NOMO-1 treated with DMSO at 0.1 percent for 48 hours (cell line): Measurements from ENCODE around the gene NUDT1.
"Not testable (repeated sequence)": the region's sequence is repeated elsewhere in the genome, so short reads cannot be mapped to it uniquely, and the experiment has no call there.

Experiments
- DNase-seq: peaks from one replicate; lab custom pipeline; 2025; ENCODE audit not compliant: unreplicated experiment; lab: John Stamatoyannopoulos, UW

The NUDT1 gene

DNA sequence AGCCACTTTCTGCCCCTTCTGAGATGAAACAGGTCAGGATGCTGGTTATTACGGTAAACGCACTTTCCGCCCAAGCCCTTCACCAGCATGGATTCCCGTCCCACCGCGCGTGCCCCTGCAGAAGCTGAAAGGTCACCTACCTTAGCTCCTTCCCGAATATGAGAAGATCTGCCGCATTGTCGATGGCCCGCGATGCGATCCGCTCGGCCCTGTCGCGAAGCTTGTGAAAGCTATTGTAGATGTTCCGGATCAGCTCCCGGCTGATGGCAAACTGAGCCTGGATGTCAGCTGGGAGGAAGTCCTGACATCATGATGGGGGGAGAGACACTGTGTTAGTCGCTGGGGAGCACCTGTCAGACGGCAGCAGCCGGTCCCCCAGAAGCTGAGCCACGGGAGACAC is 22.1 kb downstream of the NUDT1 start:
- DNase-seq: no peak

DNA sequence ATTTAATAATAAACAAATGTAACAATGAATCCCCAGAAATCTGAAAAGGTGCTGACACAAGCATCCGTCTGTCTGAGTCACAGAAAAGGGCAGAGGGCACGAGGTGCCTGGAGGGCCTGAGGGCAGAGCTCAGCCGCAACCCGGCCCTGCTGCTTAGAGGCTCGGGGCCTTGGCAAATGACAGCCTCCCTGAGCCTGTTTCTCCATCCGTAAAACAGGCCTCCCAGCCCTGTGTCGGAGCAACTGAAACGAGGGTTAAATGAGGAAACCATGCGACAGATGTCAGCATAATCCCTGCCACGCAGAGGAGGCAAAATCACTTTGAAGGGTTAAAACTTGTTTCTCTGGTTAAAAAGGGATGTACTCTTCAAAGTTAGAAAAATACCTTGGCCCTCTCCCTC is 24.9 kb downstream of the NUDT1 start:
- no peak for DNase-seq

DNA sequence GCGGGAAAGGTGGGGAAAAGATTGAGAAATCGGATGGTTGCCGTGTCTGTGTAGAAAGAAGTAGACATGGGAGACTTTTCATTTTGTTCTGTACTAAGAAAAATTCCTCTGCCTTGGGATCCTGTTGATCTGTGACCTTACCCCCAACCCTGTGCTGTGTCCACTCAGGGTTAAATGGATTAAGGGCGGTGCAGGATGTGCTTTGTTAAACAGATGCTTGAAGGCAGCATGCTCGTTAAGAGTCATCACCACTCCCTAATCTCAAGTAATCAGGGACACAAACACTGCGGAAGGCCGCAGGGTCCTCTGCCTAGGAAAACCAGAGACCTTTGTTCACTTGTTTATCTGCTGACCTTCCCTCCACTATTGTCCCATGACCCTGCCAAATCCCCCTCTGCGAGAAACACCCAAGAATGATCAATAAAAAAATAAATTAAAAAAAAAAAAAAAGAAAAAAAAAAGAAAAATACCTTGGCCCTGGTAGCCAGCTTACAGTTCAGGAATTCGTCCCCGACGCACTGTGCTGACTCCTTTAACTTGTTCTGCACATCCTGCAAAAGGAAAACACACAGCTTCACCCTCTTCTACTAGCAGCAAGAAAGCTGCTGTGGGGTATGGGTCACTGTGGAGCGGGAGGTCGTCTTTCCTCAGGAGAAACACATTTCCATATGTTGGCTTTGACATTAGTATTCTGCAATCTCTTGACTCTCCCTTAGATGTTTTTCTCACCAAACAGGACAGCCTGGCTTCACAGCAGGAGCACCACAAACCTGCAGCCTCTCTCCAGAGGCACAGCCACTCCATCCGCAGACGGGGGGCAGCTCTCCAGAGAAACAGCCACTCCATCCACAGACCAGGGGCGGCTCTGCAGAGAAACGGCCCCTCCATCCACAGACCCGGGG is 27.3 kb downstream of the NUDT1 start:
- DNase-seq: not testable (repeated sequence)

DNA sequence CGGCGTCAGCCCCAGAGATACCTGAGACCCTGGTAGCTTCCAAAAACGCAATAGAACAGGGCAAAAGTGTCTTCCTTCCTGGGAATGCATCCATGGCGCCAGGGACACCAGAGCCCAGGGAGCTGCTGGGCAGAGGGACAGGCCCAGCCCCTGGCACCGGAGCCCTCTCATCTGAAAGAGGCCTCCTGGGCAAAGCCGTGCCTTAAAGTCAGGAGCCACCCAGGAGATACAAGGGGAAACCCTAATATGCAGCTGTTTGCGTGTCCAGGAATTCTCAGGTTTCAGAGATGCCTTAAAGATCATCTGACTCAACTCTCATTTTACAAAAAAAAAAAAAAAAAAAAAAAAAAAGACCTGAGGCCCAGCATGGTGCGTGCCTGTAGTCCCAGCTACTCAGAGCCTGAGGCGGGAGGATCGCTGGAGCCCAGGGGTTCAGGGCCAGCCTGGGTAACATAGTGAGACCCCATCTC is 28.0 kb downstream of the NUDT1 start:
- no peak for DNase-seq

DNA sequence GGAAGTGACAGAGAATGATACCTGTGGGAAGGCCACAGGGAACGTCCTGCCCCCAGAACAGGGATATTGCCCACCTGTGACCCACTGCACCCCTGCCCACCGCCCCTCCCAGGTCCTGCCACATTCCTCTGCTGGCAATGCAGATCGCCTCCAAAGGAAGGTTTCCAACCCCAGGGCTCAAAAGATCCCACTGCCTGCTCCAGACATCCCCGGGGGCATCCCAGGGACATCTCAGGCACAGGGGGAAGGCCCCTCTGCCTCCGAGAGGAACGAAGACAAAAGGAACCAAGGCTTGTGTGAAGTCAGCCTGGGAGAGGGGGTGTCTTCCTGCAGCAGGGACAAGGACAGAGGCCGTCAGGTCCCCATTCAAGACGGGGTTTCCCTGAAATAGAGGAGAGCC is 28.5 kb downstream of the NUDT1 start:
- DNase-seq: no peak

DNA sequence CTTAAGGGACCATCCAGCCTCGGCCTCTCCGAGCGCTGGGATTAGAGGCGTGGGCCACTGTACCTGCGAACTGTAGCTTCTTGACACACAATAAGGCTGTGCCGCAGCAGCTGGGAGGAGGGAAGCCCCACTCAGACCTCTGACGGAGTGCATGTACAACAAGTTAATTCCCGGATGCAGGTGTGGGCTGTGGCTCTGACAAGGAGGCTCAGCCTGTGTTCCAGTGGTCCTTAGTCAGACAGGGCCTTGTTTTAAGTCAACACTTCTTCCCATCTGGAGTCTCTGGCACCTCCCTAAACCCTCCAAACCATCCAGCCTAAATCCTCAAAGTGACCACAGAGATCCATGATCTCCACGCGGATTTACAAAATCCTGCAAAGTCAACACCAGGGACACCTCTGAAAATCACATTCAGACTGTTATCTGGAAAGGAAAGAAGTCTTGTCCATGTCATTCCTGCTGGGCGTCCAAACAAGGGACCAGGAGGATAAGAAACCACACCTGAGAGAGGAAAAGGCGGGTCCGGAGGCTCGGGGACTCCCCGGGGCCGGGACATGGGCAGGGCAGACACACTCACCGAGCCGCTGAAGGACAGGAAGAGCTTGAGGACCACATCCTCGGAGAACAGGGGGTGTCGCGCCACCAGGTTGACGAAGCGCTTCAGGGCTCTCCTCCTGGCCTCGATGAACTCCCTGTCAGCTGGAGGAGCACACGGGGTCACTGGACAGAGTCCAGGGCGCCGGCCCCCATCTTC is 29.4 kb downstream of the NUDT1 start:
- no peak for DNase-seq

DNA sequence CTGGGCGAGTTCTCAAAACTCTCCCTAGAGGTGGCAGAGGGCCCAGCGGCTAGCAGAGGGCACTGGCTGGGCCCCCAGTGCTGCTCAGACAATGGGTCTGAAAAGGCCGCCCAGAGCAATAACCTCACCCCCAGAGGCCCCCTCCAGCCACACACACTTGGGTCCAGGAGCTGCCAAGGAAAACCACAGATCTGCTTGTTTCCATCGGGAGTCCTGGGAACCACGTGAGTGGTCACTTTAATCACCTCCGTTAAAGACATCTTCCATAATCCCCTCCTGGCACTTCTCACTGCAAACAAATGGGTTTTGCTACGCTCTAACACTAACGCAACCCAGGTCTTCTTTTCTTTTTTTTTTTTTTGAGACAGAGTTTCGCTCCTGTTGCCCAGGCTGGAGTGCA is 30.0 kb downstream of the NUDT1 start:
- no peak for DNase-seq

DNA sequence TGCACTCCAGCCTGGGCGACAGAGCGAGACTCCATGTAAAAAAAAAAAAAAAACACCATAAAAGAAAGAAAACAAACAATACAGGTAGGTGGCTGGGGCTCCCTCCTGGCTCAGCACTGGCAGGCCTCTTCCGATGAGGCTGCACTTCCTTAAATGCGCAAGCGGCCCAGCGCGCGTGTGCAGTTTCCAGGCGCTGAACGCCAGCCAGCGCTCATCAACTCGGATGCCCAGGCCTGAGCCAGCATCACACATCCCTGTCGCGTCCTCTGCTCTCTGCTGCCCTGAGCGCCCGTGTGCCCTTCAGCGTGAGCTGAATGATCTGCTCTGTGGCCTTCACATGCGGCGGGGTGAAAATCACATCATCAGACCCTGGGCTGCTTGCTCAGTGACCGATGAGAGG is 31.8 kb downstream of the NUDT1 start:
- DNase-seq: no peak

DNA sequence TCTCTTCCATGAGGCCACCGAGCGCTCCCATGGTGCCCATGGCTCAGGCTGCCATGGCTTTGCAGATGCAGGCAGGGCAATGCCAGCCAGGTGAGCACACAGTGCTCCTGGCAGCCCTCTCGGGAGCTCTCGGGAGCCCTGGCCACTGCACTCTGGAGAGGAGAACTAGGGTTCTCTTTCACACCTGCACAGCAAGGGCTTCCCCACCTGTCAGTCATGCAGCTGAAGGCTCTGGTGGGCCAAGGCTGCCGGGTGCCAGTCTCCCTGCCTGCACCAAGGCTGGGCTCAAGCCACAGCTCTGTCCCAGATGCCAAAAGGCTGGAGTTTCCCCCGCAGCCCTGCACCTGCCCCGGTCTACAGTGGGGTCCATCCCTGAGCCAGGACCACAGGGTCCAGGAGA is 32.6 kb downstream of the NUDT1 start:
- DNase-seq: no peak

DNA sequence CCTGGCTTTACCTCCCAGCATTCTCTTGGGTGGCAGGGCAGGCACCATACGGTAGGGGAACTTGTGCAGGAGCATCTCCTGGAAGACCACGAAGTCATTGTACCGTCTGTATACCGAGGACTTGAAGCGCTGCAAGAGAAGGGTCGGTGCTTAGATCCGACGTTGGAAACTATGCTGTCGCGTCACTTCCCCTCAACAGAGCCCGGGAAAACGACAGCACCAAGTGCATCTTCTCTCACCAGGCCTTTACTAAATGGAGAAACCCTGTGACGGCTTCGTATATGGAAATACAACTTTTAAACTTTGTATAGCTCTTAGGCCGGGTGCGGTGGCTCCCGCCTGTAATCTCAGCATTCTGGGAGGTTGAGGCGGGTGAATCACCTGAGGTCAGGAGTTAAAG is 33.1 kb downstream of the NUDT1 start:
- no peak for DNase-seq

DNA sequence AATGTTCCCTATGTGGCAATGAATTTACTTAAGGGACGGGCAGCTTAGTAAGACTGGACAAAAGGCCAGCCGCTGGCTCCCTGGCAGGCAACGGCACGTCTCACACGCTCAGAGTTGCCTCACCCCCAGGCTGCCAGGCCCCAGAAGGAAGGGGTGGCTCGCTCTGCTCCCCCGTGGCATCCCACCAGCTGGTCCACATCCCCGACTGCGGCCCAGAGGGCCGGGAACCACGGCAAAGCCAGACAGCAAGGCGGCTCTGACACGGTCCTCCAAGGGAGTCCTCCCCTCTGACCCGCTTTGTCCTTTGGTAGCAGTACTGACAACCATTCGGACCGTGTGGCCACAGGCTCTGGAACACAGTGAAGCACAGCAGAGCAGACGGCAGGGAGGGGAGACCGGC is 34.1 kb downstream of the NUDT1 start:
- no peak for DNase-seq

DNA sequence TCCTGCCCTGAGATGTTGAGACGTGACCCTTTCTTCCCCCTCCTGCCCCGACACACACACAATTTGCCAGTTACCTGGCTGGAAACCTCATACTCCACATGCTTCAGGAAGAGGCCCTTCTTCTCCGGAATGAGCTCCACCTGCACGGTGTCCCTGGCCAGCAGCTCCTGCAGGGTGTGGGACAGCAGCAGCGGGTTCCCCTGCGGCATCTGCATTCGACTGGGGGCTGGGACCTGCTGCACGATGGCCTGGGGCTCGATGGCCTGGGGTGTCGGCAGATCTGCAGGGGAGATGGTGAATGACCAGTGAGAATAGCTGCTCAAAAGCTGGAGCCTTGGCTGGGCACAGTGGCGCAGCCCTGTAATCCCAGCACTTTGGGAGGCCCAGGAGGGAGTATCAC is 36.0 kb downstream of the NUDT1 start:
- no peak for DNase-seq

DNA sequence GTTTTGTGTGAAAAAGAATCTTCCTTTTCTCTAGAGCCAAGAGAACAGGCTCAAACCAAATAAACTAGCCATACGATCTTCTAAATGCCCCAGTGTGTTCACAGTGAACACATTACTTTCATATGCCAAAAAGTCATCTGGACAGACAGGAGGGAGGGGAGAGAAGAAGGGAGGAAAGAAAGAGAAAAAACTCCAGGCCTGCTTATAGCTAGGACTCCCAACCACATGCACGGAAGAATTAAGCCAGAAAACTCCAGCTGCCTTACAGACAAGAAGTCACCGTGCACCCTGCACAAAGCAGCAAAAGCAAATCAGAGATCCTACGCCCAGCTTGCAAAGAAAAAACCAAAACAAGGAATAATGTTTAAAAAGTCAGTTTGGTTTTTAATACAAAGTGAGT is 37.9 kb downstream of the NUDT1 start:
- no peak for DNase-seq

DNA sequence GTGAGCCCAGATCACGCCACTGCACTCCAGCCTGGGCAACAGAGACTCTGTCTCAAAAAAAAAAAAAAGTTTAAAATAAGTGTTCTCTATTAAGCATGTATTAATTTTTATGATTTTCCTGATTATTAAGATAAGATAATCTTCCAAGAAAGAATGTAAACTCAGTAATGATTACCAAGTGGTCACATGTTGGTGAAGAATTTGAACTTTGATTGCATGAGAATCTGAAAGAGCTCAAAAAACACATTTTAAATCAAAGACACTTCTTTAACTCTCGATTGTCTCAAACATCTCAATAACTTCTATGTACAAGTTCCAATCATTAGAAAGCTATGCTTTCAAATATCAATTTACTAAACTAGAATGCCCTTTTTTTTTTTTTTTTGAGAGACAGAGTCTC is 38.4 kb downstream of the NUDT1 start:
- no peak for DNase-seq

DNA sequence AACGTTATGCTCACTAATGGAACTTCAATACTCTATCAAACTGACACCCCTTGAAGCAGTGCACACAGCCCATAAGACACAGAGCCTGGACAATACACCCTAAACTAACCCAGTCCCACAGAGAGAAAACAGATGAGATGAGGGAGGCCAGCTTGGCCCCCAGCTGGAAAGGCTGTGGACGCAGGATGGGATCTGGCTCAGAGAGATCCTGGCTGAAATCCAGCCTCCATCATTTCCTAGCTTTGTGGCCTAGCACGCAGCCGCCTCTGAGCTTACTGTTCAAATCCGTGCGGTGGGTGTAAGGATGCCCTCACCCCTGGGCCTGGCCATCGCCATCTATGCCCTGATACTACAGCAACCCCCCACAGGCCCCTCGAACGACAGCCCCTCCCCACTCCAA is 39.5 kb downstream of the NUDT1 start:
- no peak for DNase-seq

DNA sequence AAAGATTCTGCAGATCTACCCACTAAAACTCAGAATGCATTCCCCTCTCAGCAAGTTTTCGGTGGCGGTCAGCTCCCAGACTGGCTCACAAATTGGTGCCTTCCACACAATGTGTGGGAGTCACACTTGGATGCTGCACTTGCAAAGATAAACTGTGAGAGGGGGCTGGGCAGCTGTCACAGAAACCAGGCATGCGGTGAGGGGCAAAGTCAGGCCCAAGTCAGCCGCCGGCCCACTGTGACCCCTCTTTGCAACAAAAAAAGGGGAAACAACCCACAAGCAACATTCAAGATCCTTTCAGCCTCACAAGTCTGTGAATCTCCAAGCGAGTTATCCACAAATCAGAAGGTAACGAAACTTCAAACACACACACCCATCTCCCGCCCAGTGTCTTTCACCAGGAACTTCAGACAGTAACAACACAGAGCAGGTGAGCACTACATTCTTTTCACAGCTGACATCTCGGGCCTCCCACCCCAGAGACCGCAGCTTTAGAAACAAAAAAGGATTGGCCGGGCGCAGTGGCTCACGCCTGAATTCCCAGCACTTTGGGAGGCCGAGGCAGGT is 40.2 kb downstream of the NUDT1 start:
- DNase-seq: no peak

DNA sequence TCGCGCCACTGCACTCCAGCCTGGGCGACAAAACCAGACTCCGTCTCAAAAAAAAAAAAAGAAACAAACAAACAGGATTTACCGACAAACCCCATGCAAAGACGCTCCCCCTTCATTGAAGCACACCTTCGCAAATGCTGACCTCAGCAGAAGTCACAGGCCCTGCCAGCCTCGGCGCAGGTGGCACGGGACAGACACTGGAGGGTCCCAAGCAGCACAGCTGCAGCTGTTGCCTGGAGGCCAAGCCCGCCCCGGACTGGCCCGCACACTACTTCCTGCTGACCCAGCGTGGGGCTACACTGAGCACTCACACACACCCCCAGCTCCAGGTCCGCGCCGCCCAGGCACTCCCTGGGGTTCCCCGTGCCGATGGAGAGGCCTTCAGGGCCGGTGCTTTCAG is 41.0 kb downstream of the NUDT1 start:
- DNase-seq: no peak

DNA sequence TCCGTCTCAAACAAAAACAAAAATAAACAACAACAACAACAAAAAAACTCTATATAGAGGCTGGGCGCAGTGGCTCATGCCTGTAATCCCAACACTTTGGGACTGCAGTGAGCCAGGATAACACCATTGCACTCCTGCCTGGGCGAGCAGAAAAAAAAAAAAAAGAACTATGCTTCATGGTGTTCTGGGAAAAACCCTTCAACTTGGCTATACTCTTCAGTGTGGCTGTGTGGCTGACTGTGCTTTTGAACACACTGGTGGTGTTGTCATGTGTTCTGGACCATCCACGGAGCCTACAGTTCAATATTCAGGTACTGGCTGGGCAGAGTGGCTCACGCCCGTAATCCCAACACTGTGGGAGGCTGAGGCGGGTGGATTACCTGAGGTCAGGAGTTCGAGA is 45.7 kb downstream of the NUDT1 start:
- DNase-seq: no peak

DNA sequence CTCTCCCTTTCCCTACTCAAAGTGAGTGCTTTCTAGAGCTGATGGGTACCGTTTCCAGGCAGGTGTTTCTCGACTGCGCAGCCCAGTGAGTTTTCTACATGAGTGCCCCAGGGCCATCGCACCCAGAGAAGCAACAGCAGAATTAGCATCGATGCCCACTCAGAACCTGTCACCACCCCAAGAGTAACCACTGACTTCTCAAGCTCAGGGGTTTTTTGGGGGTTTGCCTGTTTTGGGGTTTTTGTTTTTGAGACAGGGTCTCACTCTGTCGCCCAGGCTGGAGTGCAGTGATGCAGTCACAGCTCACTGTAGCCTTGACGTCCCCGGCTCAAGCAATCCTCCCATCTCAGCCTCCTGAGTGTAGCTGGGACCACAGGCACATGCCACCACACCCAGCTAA is 46.5 kb downstream of the NUDT1 start:
- DNase-seq: no peak

DNA sequence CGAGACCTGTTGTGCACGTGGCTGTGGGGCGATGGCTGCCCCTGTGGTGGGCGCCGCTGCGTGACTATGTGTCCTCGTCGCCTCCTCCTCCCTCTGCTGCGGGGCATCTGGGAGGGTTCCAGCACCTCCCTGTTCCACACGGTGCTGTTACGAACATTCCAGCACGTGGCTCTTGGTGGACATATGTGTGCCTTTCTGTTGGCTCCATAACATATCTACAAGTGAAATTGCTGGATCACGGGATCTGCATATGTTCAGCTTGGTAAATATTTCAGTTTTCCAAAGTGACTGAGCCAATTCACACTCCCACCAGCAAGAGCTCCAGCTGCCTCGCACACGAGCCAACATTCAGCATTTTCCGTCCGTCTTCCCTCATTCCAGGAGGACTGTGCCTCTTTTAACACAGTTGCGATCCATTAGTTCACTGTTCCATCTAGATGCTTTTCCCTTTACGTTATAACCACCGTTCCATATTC is 47.1 kb downstream of the NUDT1 start:
- no peak for DNase-seq

DNA sequence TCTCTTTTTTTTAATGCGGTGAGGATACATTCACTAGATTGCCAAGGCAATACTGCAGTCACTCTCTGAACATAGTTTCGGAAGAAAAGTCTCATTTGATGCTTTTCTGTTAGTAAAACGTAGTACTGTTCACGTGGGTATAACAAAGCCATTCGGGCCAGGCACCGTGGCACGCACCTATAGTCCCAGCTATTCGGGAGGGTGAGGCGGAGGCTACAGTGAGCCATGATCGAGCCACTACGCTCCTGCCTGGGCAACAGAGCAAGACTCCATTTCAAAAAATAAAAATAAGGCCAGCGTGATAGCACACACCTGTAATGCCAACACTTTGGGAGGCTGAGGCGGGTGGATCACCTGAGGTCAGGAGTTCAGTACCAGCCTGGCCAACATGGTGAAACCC is 47.6 kb downstream of the NUDT1 start:
- DNase-seq: no peak

DNA sequence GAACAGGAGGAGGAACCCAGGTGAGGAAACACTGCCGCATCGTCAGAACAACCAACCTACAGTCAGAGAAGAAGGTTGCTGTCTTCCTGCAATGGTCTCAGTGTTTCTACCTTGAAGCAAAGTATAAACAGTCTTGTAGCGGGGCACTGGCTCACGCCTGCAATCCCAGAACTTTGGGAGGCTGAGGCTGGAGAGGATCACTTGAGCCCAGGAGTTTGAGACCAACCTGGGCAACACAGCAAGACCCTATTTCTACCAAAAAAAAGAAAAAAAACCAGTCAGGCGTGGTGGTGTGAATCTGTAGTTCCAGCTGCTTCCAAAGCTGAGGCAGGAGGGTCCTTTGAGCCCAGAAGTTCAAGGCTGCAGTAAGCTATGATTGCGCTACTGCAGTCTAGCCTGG is 48.9 kb downstream of the NUDT1 start:
- no peak for DNase-seq
